Large intestine (tissue), 3 donors: ENCODE data around the gene HECW1. TPM values are rescaled to one million over a fixed set of nuclear protein-coding genes. Genes with fewer than 3 reads are reported as not detected.

Experiments
- DNase-seq, 2 donors: peaks; one replicate each; pipeline versions ENCODE4 v3.0.0 to v3.0.0-alpha.2; 2013
- H3K27ac ChIP-seq: one replicate; pipeline ENCODE4 v1.5.1; 2013; ENCODE audit warnings: low read length
- H3K27me3 ChIP-seq: 2 replicates; pipeline ENCODE4 v1.6.1; 2013; ENCODE audit warnings: low read length; ENCODE audit not compliant: control insufficient read depth, insufficient read depth
- H3K36me3 ChIP-seq: 2 replicates; pipeline ENCODE4 v1.6.1; 2013; ENCODE audit warnings: low read length; ENCODE audit not compliant: control insufficient read depth, insufficient read depth
- H3K4me1 ChIP-seq: one replicate; pipeline ENCODE4 v1.6.1; 2013; ENCODE audit warnings: low read length; ENCODE audit not compliant: control insufficient read depth, insufficient read depth
- H3K4me3 ChIP-seq: one replicate; pipeline ENCODE4 v1.5.1; 2013; ENCODE audit warnings: low read length
- H3K9me3 ChIP-seq: one replicate; pipeline ENCODE4 v1.6.1; 2013; ENCODE audit warnings: mild to moderate bottlenecking, low read depth, low read length, moderate library complexity; ENCODE audit not compliant: control insufficient read depth
- WGBS: methylation state at CpG from one replicate; pipeline ENCODE4 v1.1.5; 2013; ENCODE audit warnings: low lambda C conversion rate; ENCODE audit not compliant: insufficient coverage; 5-methylcytosine and 5-hydroxymethylcytosine counted together
- polyA plus RNA-seq: library from polyadenylated mRNA; unstranded; fragments of 120-200 nt; gene quantifications from one replicate; pipeline ENCODE4 v1.2.1, GENCODE V29; 2013

Gene HECW1
- polyA plus RNA-seq, 1 donor, result 0.36 TPM

GRCh38 chr7:43175570-43176200 lies 63.2 kb downstream of the HECW1 start:
- Histone ChIP-seq H3K36me3 (no peaks in the 10 kb centered on the region), H3K4me3 (no peak overlapping the region), H3K9me3 (no peaks in the 10 kb centered on the region), H3K27ac (no peak overlapping the region), H3K27me3 (peaks cover 2% of the 10 kb centered on the region), H3K4me1 (no peaks in the 10 kb centered on the region)
- WGBS, result 78% methylated on average over 4 of the region's 10 CpGs
- no peak for DNase-seq

- H3K27me3 ChIP-seq, result no peaks in the 10 kb centered on the region
- H3K4me1 ChIP-seq, result no peaks in the 10 kb centered on the region
- H3K9me3 ChIP-seq, result no peaks in the 10 kb centered on the region
- no peak for DNase-seq
- no peak overlapping the region for H3K4me3 ChIP-seq
- no peaks in the 10 kb centered on the region for H3K36me3 ChIP-seq
- WGBS, result 67% methylated on average over 1 of the region's 2 CpGs
- no peak overlapping the region for H3K27ac ChIP-seq
Measured at GRCh38 chr7:43179393-43179792, 66.9 kb downstream of the HECW1 start.

GRCh38 chr7:43192806-43193460 lies 80.5 kb downstream of the HECW1 start:
- H3K27ac ChIP-seq, result no peak overlapping the region

GRCh38 chr7:43193893-43194292 lies 81.4 kb downstream of the HECW1 start:
- no CpG with 5 or more reads among the region's 2 CpGs for WGBS
- no peak overlapping the region for H3K4me3 ChIP-seq
- H3K27me3 ChIP-seq, result no peaks in the 10 kb centered on the region
- H3K36me3 ChIP-seq, result no peaks in the 10 kb centered on the region
- no peaks in the 10 kb centered on the region for H3K4me1 ChIP-seq
- no peak overlapping the region for H3K27ac ChIP-seq
- no peaks in the 10 kb centered on the region for H3K9me3 ChIP-seq
- DNase-seq, result no peak

More at GRCh38 chr7:43192806-43193460, 80.5 kb downstream of the HECW1 start:
- H3K9me3 ChIP-seq, result no peaks in the 10 kb centered on the region
- no CpG with 5 or more reads among the region's 7 CpGs for WGBS
- H3K4me3 ChIP-seq, result no peak overlapping the region
- DNase-seq, result no peak
- H3K4me1 ChIP-seq, result no peaks in the 10 kb centered on the region
- H3K36me3 ChIP-seq, result no peaks in the 10 kb centered on the region
- no peaks in the 10 kb centered on the region for H3K27me3 ChIP-seq

- no peaks in the 10 kb centered on the region for H3K27me3 ChIP-seq
- WGBS, result no CpG with 5 or more reads among the region's 7 CpGs
- H3K4me1 ChIP-seq, result no peaks in the 10 kb centered on the region
- no peak overlapping the region for H3K4me3 ChIP-seq
- no peaks in the 10 kb centered on the region for H3K36me3 ChIP-seq
- H3K27ac ChIP-seq, result no peak overlapping the region
- DNase-seq, result no peak
- H3K9me3 ChIP-seq, result no peaks in the 10 kb centered on the region
Measured at GRCh38 chr7:43195256-43195655, 82.8 kb downstream of the HECW1 start.

GRCh38 chr7:43195768-43196167 lies 83.3 kb downstream of the HECW1 start:
- Histone ChIP-seq H3K27ac (no peak overlapping the region), H3K36me3 (no peaks in the 10 kb centered on the region), H3K4me3 (no peak overlapping the region), H3K9me3 (no peaks in the 10 kb centered on the region), H3K4me1 (no peaks in the 10 kb centered on the region), H3K27me3 (no peaks in the 10 kb centered on the region)
- no peak for DNase-seq
- no CpG with 5 or more reads among the region's 5 CpGs for WGBS

- no peak overlapping the region for H3K27ac ChIP-seq
- no peak for DNase-seq
- H3K36me3 ChIP-seq, result no peaks in the 10 kb centered on the region
- H3K4me1 ChIP-seq, result no peaks in the 10 kb centered on the region
- H3K4me3 ChIP-seq, result no peak overlapping the region
- H3K9me3 ChIP-seq, result no peaks in the 10 kb centered on the region
- no CpG with 5 or more reads among the region's 5 CpGs for WGBS
- no peaks in the 10 kb centered on the region for H3K27me3 ChIP-seq
Measured at GRCh38 chr7:43196379-43196778, 83.9 kb downstream of the HECW1 start.

GRCh38 chr7:43198016-43198415 lies 85.6 kb downstream of the HECW1 start:
- Histone ChIP-seq H3K36me3 (no peaks in the 10 kb centered on the region), H3K27ac (no peak overlapping the region), H3K9me3 (no peaks in the 10 kb centered on the region), H3K27me3 (no peaks in the 10 kb centered on the region), H3K4me1 (no peaks in the 10 kb centered on the region), H3K4me3 (no peak overlapping the region)
- 96% methylated on average over 5 of the region's 6 CpGs for WGBS
- DNase-seq, result no peak

GRCh38 chr7:43198599-43199090 lies 86.2 kb downstream of the HECW1 start:
- H3K4me3 ChIP-seq, result no peak overlapping the region
- H3K9me3 ChIP-seq, result no peaks in the 10 kb centered on the region
- no peaks in the 10 kb centered on the region for H3K36me3 ChIP-seq
- H3K27me3 ChIP-seq, result no peaks in the 10 kb centered on the region
- H3K27ac ChIP-seq, result no peak overlapping the region
- H3K4me1 ChIP-seq, result no peaks in the 10 kb centered on the region
- no peak for DNase-seq
- 60% methylated on average over 1 of the region's 7 CpGs for WGBS

GRCh38 chr7:43199371-43200160 lies 87.1 kb downstream of the HECW1 start:
- Histone ChIP-seq H3K36me3 (no peaks in the 10 kb centered on the region), H3K9me3 (no peaks in the 10 kb centered on the region), H3K27me3 (no peaks in the 10 kb centered on the region), H3K4me1 (no peaks in the 10 kb centered on the region), H3K4me3 (no peak overlapping the region), H3K27ac (no peak overlapping the region)
- 83% methylated on average over 7 of the region's 8 CpGs for WGBS
- DNase-seq, result no peak
